ENCODE data around the gene KHDRBS1. TPM values are rescaled to one million over a fixed set of nuclear protein-coding genes. Genes with fewer than 3 reads are reported as not detected.

Gene KHDRBS1
- total and polyA plus RNA-seq, 2 experiments from 2014 or later: 99.5 to 116 TPM

DNA sequence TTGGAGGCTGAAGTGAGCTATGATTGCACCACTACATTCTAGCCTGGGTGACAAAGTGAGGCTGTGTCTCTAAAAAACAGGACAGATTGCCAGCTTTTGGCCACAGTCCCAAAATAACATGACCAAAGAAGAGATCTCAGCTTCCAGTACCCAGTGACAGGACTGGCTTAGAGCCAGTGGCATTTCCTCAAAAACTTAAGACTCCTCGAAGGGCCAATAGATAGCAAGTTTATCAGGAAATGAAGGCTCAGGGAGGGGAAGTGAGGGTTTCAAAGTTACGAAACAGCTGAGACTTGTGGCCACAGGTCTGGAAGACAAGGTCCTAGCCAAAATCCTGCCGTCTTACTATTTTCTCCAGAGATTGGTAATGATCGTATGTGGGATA lies 52.8 kb downstream of the KHDRBS1 start:
- H3K4me3 ChIP-seq: no peak overlapping the region
- TF ChIP-seq, protein P1, sequence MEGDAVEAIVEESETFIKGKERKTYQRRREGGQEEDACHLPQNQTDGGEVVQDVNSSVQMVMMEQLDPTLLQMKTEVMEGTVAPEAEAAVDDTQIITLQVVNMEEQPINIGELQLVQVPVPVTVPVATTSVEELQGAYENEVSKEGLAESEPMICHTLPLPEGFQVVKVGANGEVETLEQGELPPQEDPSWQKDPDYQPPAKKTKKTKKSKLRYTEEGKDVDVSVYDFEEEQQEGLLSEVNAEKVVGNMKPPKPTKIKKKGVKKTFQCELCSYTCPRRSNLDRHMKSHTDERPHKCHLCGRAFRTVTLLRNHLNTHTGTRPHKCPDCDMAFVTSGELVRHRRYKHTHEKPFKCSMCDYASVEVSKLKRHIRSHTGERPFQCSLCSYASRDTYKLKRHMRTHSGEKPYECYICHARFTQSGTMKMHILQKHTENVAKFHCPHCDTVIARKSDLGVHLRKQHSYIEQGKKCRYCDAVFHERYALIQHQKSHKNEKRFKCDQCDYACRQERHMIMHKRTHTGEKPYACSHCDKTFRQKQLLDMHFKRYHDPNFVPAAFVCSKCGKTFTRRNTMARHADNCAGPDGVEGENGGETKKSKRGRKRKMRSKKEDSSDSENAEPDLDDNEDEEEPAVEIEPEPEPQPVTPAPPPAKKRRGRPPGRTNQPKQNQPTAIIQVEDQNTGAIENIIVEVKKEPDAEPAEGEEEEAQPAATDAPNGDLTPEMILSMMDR (IDR thresholded peaks at IDR 0.05; ENCODE audit: low read depth, low read length): no peak
- H3K9me3 ChIP-seq (ENCODE audit: low read depth): no peaks in the 10 kb centered on the region
- H3K4me1 ChIP-seq (ENCODE audit: low read depth): peaks cover 12% of the 10 kb centered on the region
- peak overlapping the region; percentile 71 for H3K27ac ChIP-seq
- H3K36me3 ChIP-seq: peaks cover 4% of the 10 kb centered on the region
- peak in 1 of 2 donors; percentile 93 for DNase-seq (ENCODE audit: low read depth in 1 of 2, low spot score in 1 of 2)
- no peaks in the 10 kb centered on the region for H3K27me3 ChIP-seq

DNA sequence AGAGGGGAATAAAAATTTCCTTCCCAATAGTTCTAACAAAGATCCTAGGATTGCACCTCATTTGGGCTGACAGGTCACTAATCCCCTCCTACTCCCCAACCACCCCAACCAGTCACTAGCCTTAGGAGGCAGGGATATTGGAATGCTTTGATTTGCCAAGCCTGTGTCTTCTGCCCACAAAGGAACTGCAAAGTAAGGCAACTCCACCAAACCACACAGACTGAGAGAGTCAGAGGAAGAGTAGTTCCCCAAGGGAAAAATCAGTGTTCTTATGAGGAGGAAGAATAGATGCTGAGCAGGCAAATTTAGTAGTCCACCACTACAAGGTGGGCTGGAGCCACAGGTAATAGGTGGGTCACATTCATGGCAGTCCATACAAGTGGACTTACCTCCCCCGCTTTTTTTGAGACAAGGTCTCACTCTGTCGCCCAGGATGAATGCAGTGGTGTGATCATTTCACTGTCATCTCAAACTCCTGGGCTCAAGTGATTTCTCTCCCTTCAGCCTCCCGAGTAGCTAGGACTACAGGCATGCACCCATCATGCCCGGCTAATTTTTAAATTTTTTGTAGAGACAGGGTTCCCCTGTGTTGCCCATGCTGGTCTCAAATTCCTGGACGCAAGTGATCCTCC lies 55.4 kb downstream of the KHDRBS1 start:
- Histone ChIP-seq H3K36me3 (peaks cover 3% of the 10 kb centered on the region), H3K4me1 (ENCODE audit: low read depth) (peaks cover 11% of the 10 kb centered on the region), H3K27me3 (no peaks in the 10 kb centered on the region), H3K9me3 (ENCODE audit: low read depth) (no peaks in the 10 kb centered on the region), H3K27ac (no peak overlapping the region), H3K4me3 (no peak overlapping the region)
- TF ChIP-seq, protein P1 (IDR thresholded peaks at IDR 0.05; ENCODE audit: low read depth, low read length): no peak
- peak in 1 of 2 donors; percentile 57 for DNase-seq (ENCODE audit: low read depth in 1 of 2, low spot score in 1 of 2)

DNA sequence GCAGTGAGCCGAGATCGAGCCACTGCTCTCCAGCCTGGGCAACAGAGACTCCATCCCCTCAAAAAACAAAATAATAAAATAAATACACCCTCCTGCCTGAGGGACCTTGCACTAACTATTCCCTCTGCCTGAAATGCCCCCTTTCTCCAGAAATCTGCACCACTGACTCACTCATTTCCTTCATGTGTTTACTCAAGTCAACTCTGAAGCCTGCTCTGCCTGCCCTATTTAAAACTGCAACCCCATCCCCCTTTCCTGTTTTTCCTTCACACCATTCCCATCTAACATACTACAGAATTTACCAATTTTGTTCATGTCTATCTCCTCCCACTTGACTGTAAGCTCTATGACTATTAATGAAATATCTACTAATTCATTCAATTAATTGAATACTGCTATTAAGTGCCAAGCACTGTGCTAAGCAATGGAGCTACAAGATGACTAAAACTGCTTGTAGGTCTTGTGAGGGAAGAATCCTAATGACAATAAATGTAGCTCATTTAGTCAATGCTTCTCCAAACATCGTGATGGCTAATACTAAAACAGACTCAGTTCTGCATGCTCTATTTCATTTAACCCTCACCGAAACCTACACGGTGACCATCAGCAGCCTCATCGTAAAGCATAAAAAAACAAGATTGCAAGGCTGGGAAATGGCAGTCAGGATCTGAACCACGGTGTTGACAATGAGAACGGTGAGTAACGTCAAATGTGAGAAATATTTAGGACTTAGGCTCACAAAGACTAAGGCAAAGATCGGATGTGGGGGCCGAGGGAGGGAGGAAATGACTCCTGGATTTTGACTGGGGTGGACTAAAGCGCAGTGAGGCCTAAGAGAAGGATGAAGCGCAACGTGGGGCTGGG lies 58.3 kb downstream of the KHDRBS1 start:
- no peaks in the 10 kb centered on the region for H3K9me3 ChIP-seq (ENCODE audit: low read depth)
- peaks cover 11% of the 10 kb centered on the region for H3K36me3 ChIP-seq
- TF ChIP-seq, protein P1 (IDR thresholded peaks at IDR 0.05; ENCODE audit: low read depth, low read length): no peak
- H3K4me3 ChIP-seq: peak overlapping the region; percentile 56
- DNase-seq (ENCODE audit: low read depth in 1 of 2, low spot score in 1 of 2): peak in 1 of 2 donors; percentile 70
- peak overlapping the region; percentile 74 for H3K27ac ChIP-seq
- H3K27me3 ChIP-seq: no peaks in the 10 kb centered on the region
- H3K4me1 ChIP-seq (ENCODE audit: low read depth): peaks cover 12% of the 10 kb centered on the region

DNA sequence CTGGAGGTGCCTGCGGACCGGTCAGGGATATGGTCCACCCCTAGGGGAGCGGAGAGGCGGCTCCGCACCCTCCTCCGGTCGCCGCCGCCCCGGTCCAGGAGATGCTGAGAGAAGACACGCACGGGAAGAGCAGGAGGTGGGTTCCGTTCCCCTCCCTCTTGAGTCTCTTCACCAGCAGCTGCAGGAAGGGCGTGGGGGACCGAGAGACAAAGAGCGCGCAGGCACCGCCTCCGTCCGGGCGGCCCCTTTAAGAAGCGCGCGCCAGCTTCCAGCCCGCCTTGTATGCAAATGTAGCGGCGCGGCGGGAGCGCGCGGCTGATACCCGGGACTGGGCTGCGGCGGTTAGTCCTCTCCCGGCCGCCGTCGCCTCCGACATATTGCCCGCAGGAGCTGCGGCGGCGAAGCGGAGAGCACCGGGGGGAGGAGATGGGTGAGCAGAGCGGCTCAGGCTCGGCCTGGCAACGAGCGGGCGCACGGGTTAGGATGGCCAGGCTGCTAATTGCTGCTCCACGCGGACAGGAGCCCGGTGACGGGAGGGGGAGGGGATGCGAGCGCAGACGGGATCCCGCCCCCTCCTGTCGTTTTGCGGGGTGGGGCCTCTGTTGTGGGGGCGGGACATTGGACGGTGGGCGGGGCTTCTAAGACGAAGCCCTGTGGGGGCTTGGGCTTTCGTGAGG lies 59.1 kb downstream of the KHDRBS1 start, which contains the start of gene TMEM39B:
Gene TMEM39B, plus strand, starts transcription at position 318 of the 677 bp plus-strand sequence. Its CDS starts 109 bp downstream, at position 427.
- no peaks in the 10 kb centered on the region for H3K9me3 ChIP-seq (ENCODE audit: low read depth)
- H3K36me3 ChIP-seq: peaks cover 18% of the 10 kb centered on the region
- peak within 1 kb of the TSS; percentile 74 for H3K27ac ChIP-seq
- peaks cover 12% of the 10 kb centered on the region for H3K4me1 ChIP-seq (ENCODE audit: low read depth)
- H3K27me3 ChIP-seq: no peaks in the 10 kb centered on the region
- DNase-seq (ENCODE audit: low read depth in 1 of 2, low spot score in 1 of 2): peak; percentile 97 to 98
- H3K4me3 ChIP-seq: peak within 1 kb of the TSS; percentile 56
- TF ChIP-seq, protein P1 (IDR thresholded peaks at IDR 0.05; ENCODE audit: low read depth, low read length): peak; percentile 7

All from cardiac muscle cell (in vitro differentiated cells and primary cell).